ENCODE data around the gene TTC29.

TTC29 gene

DNA sequence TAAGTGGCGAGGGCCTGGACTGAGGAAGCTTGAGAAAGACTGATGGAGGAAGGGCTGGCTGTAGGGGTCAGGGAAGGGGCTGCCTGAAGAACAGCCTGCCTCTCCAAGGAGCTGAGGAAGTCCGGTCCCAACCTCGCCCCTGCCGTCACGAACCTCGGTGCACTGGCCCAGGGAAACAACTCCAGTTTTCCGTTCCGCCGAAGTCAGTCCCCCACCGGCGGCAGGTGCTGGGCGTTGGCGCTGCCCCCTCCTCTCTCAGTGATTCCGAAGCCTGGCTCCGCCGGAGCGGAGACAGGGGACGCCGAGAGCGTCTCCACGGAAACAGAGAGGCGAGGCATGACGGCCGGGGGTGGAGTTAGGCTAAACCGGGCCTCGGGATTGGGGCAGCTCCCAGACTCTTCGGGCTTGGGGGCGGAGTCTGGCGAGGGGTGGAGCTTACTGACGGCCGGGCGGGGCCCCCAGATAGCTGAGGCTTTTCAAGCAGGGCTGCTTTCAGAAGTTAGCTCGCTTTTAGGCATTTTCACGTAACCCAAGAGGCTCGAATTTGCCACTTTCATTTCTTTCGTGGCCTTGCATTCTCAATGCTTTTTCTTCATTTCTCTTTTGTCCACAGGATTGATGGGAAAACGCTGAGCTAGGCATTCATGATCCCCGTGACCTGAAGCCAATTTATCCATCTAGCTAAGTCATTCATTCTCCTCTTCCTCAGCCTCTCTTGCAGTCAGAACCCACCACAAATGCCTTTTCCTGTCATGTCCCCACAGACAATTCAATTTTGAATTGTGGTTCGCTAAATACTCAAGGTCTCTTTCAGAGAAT is at the start of gene TTC29:
TSS of gene TTC29 (minus strand) at position 309 of the 819 bp plus-strand sequence. CDS start 5,969 bp downstream, outside the sequence.
- Histone ChIP-seq H3K9me3 (ENCODE audit: control insufficient read depth, insufficient read depth, low read length) (no peaks in the 10 kb centered on the region), H3K36me3 (ENCODE audit: insufficient read depth, low read length) (no peaks in the 10 kb centered on the region), H3K4me1 (ENCODE audit: insufficient read depth, low read length) (peaks cover 19% of the 10 kb centered on the region), H3K9ac (ENCODE audit: low read depth, low read length) (peak within 1 kb of the TSS; percentile 45; the same call in 1 of the 2 replicates)

DNA sequence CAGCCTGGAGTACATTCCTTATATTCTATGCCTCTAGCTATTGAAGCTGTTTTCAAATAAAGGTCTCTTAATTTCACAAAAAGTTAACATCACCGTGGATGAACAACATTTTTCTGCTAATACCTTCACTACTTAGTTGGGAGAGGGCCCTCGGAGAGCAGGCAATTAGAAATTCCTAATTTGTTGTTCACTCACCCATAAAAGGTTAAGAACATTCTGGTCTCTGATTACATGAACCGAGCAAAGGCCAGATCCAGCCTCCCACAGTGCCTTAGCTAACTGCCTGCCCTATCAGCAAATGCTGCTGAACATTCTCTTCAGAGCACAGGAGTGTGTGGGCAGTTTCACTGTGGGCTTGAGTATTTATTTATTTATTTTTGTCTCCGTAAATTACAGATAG is 36.0 kb upstream of the TTC29 start:
- Histone ChIP-seq H3K9ac (ENCODE audit: low read depth, low read length) (no peak overlapping the region), H3K36me3 (ENCODE audit: insufficient read depth, low read length) (no peaks in the 10 kb centered on the region), H3K9me3 (ENCODE audit: control insufficient read depth, insufficient read depth, low read length) (no peaks in the 10 kb centered on the region), H3K4me1 (ENCODE audit: insufficient read depth, low read length) (no peaks in the 10 kb centered on the region)

GRCh38 chr4:146978641-146979040 is 33.0 kb upstream of the TTC29 start:
- H3K9ac ChIP-seq (ENCODE audit: low read depth, low read length) = no peak overlapping the region
- H3K4me1 ChIP-seq (ENCODE audit: insufficient read depth, low read length) = no peaks in the 10 kb centered on the region
- no peaks in the 10 kb centered on the region for H3K36me3 ChIP-seq (ENCODE audit: insufficient read depth, low read length)
- no peaks in the 10 kb centered on the region for H3K9me3 ChIP-seq (ENCODE audit: control insufficient read depth, insufficient read depth, low read length)

GRCh38 chr4:146976145-146976544 is 30.5 kb upstream of the TTC29 start:
- Histone ChIP-seq H3K9me3 (ENCODE audit: control insufficient read depth, insufficient read depth, low read length) (no peaks in the 10 kb centered on the region), H3K36me3 (ENCODE audit: insufficient read depth, low read length) (no peaks in the 10 kb centered on the region)

DNA sequence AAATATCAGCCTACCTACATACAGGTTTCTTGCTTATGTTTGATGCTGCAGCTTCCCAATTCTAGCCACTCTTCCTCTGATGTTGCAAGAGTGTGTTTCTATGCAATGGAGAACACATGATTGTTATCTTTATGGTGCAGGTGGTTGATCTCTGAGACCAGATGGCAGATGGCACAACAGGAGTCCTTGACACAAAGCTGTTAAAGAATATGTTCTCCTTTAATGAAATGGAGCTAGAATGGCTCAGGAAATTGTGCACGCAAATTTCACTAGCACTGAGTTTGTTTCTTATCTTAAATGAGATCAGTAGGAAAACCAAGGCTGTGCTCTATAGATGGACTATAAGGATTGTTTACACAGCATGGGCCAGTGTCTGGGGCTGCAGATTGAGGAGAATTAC is 29.9 kb upstream of the TTC29 start:
- Histone ChIP-seq H3K4me1 (ENCODE audit: insufficient read depth, low read length) (no peaks in the 10 kb centered on the region), H3K9me3 (ENCODE audit: control insufficient read depth, insufficient read depth, low read length) (no peaks in the 10 kb centered on the region), H3K36me3 (ENCODE audit: insufficient read depth, low read length) (no peaks in the 10 kb centered on the region), H3K9ac (ENCODE audit: low read depth, low read length) (no peak overlapping the region)

More at GRCh38 chr4:146976145-146976544, 30.5 kb upstream of the TTC29 start:
- H3K9ac ChIP-seq (ENCODE audit: low read depth, low read length) = no peak overlapping the region
- H3K4me1 ChIP-seq (ENCODE audit: insufficient read depth, low read length) = no peaks in the 10 kb centered on the region

DNA sequence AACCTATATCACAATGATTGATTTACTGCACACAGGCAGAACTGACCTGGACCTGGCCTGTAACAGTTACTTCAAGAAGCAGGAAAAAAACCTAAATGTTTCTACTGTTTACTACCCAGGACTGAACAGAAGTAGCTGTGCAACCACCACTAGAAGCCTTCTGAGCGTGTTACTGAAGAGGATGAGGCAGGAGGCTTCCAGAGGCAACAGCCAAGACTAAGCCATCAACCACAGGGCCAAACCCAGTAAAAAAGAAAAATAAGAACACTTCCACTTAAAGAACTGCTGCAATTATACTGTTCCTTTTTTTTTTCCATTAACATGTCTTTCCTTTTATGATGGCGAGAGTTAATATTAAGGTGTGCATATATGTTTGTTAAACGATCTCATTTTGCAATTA is 29.4 kb upstream of the TTC29 start:
- no peaks in the 10 kb centered on the region for H3K9me3 ChIP-seq (ENCODE audit: control insufficient read depth, insufficient read depth, low read length)
- no peaks in the 10 kb centered on the region for H3K36me3 ChIP-seq (ENCODE audit: insufficient read depth, low read length)
- H3K9ac ChIP-seq (ENCODE audit: low read depth, low read length) = no peak overlapping the region
- no peaks in the 10 kb centered on the region for H3K4me1 ChIP-seq (ENCODE audit: insufficient read depth, low read length)

- Histone ChIP-seq H3K4me1 (ENCODE audit: insufficient read depth, low read length) (no peaks in the 10 kb centered on the region), H3K36me3 (ENCODE audit: insufficient read depth, low read length) (no peaks in the 10 kb centered on the region), H3K9me3 (ENCODE audit: control insufficient read depth, insufficient read depth, low read length) (peaks cover 6% of the 10 kb centered on the region), H3K9ac (ENCODE audit: low read depth, low read length) (no peak overlapping the region)
These were observed 26.4 kb upstream of the TTC29 start for GRCh38 chr4:146972036-146972435.

GRCh38 chr4:146969126-146969525 is 23.5 kb upstream of the TTC29 start:
- H3K9me3 ChIP-seq (ENCODE audit: control insufficient read depth, insufficient read depth, low read length) = peaks cover 6% of the 10 kb centered on the region
- H3K36me3 ChIP-seq (ENCODE audit: insufficient read depth, low read length) = no peaks in the 10 kb centered on the region
- no peak overlapping the region for H3K9ac ChIP-seq (ENCODE audit: low read depth, low read length)
- no peaks in the 10 kb centered on the region for H3K4me1 ChIP-seq (ENCODE audit: insufficient read depth, low read length)

- Histone ChIP-seq H3K9ac (ENCODE audit: low read depth, low read length) (no peak overlapping the region), H3K36me3 (ENCODE audit: insufficient read depth, low read length) (no peaks in the 10 kb centered on the region)
These were observed 15.0 kb upstream of the TTC29 start for GRCh38 chr4:146960634-146961033.

DNA sequence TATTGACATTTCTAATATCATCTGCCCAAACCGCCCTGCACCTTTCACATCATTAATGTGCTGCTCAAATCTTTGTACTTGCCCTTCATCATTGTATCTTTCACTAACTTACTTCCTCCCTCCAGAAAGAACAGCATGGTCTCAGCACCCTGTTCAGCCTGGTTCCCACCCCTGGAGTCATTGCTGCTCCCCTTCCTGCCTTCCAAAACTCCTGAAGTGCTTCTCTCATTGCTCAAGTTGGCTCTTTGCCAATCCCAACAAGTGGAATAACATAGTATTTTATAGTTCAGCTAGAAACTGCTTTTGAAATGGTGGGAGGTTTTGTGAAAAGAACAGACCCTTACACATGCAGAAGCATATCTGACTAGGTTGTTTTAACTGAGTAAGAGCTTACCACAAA is 14.0 kb upstream of the TTC29 start:
- Histone ChIP-seq H3K9ac (ENCODE audit: low read depth, low read length) (no peak overlapping the region), H3K9me3 (ENCODE audit: control insufficient read depth, insufficient read depth, low read length) (no peaks in the 10 kb centered on the region), H3K4me1 (ENCODE audit: insufficient read depth, low read length) (no peaks in the 10 kb centered on the region; the same call in 1 of the 2 replicates), H3K36me3 (ENCODE audit: insufficient read depth, low read length) (no peaks in the 10 kb centered on the region)

More at GRCh38 chr4:146960634-146961033, 15.0 kb upstream of the TTC29 start:
- Histone ChIP-seq H3K4me1 (ENCODE audit: insufficient read depth, low read length) (no peaks in the 10 kb centered on the region; the same call in 1 of the 2 replicates), H3K9me3 (ENCODE audit: control insufficient read depth, insufficient read depth, low read length) (no peaks in the 10 kb centered on the region)

DNA sequence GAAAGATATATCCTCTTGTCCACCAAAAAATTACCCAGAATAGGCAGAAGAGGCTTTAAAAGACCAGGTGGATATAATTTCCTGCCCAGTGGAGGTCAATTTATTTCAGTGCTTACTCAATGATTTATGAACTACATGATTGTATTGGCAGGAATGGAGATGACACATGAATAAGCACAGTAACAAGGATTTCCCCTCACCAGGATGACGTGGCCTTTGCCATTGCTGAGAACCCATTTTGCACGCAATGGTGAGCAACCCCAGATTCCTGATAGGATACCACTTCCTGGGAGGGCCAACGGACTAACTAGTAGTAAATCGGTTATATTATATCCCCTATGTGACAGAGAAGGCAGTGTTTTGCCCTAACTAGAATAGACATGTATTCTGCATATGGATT is 11.6 kb upstream of the TTC29 start:
- Histone ChIP-seq H3K36me3 (ENCODE audit: insufficient read depth, low read length) (no peaks in the 10 kb centered on the region), H3K4me1 (ENCODE audit: insufficient read depth, low read length) (no peaks in the 10 kb centered on the region; the same call in 1 of the 2 replicates), H3K9ac (ENCODE audit: low read depth, low read length) (no peak overlapping the region), H3K9me3 (ENCODE audit: control insufficient read depth, insufficient read depth, low read length) (no peaks in the 10 kb centered on the region)

- H3K4me1 ChIP-seq (ENCODE audit: insufficient read depth, low read length) = no peaks in the 10 kb centered on the region
- H3K9ac ChIP-seq (ENCODE audit: low read depth, low read length) = no peak overlapping the region
- H3K36me3 ChIP-seq (ENCODE audit: insufficient read depth, low read length) = no peaks in the 10 kb centered on the region
- H3K9me3 ChIP-seq (ENCODE audit: control insufficient read depth, insufficient read depth, low read length) = no peaks in the 10 kb centered on the region
These were observed 7.2 kb upstream of the TTC29 start for GRCh38 chr4:146952896-146953295.

DNA sequence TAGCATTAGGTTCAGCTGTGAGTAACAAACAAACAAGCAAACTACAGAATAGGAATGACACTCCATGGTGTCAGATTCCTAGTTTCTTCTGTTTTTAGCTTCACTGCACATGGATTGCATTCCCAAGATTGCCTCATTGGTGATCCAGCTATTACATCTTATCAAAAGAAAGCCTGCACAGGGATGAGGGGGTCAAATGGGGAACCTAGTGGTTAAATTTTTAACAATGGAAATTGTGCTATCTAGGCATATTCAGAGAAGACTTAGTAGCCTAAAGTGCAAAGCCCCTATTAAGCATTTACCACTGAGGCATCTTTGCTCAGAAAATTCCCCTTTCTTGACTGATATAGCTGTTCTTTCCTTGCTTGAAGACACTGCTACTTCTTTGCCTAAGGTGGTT is 3.9 kb upstream of the TTC29 start:
- 0 out of 2 replicates have a peak, but pooled peaks cover 4% of the 10 kb centered on the region for H3K4me1 ChIP-seq (ENCODE audit: insufficient read depth, low read length)
- H3K36me3 ChIP-seq (ENCODE audit: insufficient read depth, low read length) = no peaks in the 10 kb centered on the region
- H3K9ac ChIP-seq (ENCODE audit: low read depth, low read length) = no peak overlapping the region
- H3K9me3 ChIP-seq (ENCODE audit: control insufficient read depth, insufficient read depth, low read length) = no peaks in the 10 kb centered on the region

GRCh38 chr4:146943691-146944375 is 1.8 kb downstream of the TTC29 start:
- Histone ChIP-seq H3K9me3 (ENCODE audit: control insufficient read depth, insufficient read depth, low read length) (no peaks in the 10 kb centered on the region), H3K9ac (ENCODE audit: low read depth, low read length) (no peak overlapping the region), H3K36me3 (ENCODE audit: insufficient read depth, low read length) (no peaks in the 10 kb centered on the region), H3K4me1 (ENCODE audit: insufficient read depth, low read length) (peaks cover 19% of the 10 kb centered on the region)

GRCh38 chr4:146932116-146932515 is 13.5 kb downstream of the TTC29 start:
- no peaks in the 10 kb centered on the region for H3K36me3 ChIP-seq (ENCODE audit: insufficient read depth, low read length)
- H3K4me1 ChIP-seq (ENCODE audit: insufficient read depth, low read length) = peaks cover 7% of the 10 kb centered on the region; the same call in 1 of the 2 replicates
- no peaks in the 10 kb centered on the region for H3K9me3 ChIP-seq (ENCODE audit: control insufficient read depth, insufficient read depth, low read length)
- H3K9ac ChIP-seq (ENCODE audit: low read depth, low read length) = no peak overlapping the region

Measured in ES-I3 (cell line).